GM19372 (cell line): Measurements from ENCODE around the gene LIPC.

Experiments used
- ATAC-seq: cut with Tn5 transposase; IDR thresholded peaks from one replicate; pipeline ENCODE4 v1.9.1; 2021; ENCODE audit warnings: mild to moderate bottlenecking, low read depth, moderate library complexity; ENCODE audit not compliant: unreplicated experiment

LIPC gene

DNA sequence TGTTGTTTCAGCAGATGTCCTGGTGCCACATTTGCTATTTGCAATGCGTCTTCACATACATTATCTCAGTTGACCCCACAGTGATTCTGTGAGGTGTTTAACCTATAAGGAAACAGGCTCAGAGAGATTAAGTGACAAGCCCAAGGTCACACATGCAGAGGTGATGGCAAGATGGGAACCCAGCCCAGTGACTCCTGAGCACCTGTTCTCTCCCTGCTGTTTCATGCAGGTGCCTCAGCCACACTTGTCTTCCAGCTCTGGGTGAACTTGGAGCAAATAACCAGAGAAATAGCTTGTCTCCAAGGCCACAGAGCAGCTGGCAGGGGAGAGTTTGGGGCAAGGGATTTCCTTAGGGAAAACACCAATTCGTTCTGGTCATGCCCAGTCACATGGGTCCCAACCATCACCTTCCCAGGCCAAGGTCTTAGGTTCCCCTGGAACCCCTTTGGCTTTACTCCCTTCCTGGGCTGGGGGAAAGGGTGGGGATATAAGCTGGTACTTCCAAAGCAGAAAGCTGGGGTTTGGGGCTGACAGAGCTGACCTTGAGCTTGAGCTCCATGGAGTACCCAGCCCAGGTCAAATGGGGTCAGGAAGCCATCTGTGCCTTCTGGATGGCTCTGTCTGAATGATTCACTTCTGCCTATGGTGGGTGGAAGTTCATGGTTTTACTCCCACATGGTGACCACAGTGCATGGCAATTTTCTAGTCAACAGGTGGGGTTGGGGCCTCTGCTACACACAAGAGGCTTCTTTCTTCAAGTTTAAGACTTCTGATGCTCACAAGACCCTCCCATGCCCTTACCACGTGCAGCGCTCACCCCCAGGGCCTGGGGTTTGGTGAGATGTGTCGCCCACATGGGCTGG, 22.4 kb downstream of the LIPC start:
- ATAC-seq, result no peak

DNA sequence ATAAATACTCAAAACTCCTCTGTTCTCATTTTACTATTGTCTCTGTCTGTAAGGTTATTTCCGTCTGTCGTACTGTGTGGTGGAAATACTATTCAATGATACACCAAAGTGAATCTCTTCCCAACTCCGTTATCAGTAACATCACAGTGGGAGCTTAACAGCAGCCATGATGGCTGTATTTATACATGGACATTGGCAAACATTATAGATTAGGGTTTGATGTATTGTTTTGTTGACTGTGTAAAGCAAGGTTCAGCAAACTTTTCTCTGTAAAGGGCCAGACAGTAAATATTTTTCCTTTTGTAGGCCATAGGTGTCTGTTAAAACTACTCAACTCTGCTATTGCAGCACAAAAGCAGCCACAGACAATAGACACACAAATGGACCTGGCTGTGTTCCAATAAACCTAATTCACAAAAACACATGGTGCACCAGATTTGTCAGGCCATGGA, 23.2 kb downstream of the LIPC start:
- no peak for ATAC-seq

DNA sequence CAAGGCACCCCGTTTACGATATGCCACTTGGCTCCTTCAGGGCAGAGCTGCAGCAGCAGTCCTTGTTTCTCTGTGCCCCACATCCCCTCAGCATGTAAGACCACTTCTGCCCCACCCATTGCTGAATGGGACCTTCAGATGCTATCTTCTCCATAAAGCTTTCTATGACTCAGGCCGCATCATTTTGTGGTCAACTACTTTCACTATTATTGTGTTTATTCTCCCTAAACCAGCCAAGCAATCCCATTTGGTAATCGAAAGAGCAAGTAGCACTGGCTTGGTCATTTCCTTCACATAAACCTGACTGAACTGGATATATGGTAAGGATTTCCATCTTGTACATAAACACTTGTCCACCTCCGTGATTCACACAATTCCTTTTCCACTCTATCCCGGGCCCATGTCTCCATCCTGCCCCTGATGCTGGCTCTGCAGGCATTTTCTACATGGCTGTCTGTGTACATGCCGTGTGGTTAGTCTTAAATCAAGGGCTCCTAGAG, 25.7 kb downstream of the LIPC start:
- ATAC-seq, result no peak

DNA sequence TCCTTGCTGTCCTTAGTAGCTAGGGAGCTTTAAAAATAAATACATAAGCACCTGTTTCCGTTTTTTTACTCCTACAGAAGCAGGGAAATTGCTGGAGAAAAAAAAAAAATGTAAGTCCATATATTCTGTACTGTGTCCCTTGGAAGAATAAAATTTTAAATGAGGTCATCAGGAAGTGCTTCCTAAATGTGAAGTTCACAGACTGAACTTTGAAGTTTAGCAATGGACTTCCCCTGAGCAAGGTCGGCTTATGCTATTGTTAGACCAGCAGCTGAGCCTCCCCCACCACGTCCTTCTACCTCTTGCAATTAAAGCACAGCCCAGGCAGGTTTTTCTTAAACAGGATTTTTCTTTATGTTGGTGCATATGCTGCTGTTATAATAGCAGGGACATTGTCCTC, 26.3 kb downstream of the LIPC start:
- no peak for ATAC-seq

DNA sequence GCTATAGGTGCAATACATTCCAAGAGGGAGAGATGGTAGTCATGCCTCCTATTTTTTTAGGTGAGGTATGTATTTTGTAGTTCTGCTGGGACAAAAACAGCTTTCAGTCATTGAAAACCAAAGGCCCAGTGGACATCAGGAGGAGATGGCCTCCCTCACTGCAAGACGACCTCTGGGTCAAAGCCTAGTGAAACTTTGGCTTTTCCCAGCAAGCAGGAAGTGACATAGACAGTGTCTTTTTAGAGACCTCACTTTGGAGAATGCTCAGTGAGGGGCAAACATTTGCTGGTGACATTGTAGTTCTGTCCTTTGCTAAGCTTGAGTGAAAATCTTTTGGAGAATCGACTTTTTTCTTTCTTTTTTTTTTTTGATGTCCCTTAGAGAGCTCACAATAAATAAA, 27.3 kb downstream of the LIPC start:
- no peak for ATAC-seq

DNA sequence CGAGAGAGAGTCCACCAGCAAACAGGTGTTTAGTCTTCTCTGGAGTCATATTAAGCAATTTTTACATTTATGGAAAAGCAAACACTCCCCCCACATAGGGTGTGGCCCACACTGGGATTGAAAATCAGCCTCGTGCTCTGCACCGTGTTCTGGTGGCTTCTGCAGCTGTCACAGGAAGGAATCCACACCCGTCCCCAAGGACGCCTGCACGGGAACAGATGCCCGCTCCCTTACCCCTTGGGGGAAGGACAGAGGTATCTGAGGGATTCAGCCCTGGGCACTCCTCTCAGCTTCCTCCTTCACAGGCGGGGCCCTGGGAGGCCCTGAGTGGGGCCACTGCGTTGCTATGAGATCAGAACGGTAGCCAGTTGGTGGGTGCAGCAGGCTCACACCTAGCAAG, 27.8 kb downstream of the LIPC start:
- ATAC-seq, result no peak

DNA sequence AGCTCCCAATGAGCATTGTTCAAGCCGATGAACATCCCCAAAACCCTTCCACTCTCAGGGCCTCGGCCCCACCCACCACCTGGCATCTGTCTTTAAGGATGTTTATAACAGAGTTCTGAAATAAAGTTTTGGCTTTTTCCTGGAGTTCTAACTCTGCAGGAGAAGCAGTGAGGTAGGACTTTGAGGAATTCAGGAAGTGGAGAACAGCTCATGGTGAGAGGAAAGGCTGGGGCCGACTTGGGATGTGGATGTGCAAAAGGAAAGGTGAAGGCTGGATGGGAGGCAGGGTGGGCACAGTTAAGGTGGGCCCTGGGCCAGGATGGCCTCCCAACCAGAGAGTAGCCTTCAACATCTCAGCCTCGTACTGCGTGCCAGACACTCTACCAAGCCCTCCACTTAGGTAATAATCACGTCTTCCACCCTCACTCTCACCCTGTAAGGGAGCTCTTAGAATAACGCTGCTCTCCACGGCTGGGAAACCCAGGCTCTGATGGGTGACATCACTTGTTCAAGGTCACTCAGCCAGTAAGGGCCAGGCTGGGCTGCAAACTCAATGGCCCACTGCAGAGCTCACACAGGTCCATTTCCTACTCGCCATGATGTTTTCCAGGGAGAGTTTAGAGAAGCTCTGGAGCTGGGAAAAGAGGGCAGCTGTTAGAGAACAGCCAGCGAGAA, 28.5 kb downstream of the LIPC start:
- ATAC-seq, result no peak

DNA sequence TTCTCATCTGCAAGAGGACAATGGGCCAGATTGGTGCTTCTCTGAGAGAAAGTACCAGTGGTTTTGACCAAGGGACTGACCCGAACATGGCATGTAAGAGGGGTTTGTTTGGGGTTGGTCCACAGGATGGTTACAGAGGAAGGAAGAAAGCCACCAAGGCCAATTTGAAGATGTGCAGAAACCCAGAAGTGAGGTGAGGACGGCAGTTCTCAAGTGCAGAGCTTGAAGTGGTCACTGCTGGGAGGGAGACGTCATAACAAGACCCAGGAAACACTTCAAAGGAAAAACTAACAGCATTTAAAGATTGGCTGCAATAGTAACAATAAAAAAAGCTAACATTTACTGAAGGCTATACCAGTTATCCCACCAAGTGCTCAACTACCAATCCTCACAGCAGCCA, 29.1 kb downstream of the LIPC start:
- ATAC-seq, result no peak

DNA sequence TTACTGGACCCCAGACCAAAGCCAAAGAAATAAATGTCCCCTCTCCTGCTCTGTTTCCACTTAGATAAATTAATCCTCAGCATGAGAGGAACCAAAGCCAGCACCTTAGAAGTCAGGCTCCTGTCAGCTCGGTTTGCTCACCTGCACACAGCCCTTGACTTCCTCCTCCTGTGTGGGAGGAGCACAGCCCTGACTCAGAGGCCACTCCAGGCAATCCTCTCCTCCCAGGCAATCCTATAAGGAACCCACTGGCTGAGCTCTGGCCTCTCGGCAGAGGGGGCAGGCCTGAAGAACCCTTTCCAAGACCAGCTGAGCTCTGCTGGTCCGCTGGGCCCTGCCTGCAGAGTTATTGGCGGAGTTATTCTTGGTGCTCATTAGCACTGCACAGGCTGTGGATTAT, 30.8 kb downstream of the LIPC start:
- ATAC-seq, result no peak

DNA sequence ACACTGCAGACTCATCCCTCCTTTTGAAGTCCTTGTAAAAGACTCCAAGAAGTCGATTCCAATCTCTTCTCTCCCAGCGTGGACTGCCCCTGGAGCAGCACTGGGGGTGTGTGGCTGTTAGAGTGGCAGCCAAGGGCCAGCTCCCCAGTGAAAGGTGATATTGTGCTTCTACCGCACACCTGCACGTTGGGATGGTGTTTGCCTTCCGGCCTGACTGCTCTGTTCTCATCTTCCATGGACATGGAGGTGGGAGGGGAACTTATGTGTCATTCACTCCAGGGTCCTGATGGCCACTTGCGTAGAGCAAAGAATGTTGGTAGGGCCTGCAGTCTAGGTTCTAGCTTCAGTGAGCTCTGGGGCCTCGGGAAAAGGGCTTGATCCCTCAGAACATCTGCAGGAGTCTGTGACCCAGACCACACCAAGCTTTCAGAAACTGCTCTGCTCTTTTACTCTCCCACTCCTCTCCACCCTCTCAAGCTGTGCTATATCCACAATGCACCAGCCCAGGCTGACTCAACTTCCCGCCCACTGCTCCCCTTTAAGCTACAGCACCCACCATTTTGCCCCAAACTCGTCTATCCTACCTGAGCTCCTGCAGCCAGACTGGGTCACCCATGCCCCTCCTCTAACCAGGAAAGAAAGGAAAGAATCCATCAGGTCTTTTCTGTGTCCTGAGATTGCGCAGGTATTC, 31.3 kb downstream of the LIPC start:
- no peak for ATAC-seq

DNA sequence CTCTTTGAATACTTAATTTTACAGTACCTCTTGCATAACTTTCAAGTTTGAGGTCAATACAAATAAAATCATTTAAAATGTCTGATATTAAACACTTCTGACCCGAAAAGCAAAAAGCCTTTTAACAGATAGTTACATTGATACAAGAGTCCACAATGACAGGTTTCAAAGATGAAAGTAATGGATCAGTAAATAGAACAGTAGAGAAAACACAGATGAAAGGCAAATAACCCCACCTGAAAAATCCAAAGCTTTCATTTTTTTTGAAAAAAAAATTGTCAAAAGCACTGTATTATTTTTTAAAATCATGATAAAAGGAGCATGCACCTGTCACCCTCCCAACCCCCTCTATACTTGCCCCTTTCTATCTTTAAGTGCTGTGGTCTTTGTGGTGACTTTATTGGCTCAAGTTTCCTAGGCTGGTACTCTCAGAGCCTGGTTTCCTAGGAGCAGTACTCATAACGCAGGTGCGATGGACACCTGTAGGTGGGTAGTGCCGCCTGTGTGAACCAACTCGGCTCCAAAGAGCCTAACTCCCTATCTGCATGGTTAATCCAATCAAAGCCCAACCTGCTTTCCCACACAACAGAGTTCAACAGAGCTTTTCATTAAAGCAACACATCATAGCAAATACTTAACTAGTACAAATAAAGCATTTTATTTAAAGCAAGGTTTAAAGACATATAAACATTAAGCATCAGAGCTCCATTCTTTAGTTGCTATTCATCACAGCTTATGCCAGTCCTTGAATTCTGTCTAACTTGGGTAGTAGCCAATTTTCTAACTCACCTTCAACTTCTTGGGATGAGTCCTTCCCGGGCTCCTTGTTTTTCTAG, 32.2 kb downstream of the LIPC start:
- ATAC-seq, result no peak

DNA sequence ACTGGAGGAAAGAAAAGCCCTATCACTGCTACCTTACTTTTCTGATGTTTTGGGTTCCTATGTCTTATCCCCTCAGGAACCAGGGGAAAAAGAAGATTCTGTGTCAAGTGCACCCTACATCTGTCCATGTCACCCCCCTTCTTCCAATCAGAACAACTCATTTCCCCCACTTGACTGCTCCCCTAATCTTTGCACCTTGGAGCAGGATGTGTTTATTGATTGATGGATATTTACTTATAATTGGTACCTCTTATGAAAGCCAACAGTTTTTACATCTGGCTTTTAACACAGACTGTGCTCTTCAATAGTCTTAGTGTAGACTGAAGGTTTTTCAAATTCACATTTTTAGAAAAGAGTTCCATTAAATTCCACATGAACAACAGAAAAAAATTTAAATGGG, 33.3 kb downstream of the LIPC start:
- no peak for ATAC-seq

DNA sequence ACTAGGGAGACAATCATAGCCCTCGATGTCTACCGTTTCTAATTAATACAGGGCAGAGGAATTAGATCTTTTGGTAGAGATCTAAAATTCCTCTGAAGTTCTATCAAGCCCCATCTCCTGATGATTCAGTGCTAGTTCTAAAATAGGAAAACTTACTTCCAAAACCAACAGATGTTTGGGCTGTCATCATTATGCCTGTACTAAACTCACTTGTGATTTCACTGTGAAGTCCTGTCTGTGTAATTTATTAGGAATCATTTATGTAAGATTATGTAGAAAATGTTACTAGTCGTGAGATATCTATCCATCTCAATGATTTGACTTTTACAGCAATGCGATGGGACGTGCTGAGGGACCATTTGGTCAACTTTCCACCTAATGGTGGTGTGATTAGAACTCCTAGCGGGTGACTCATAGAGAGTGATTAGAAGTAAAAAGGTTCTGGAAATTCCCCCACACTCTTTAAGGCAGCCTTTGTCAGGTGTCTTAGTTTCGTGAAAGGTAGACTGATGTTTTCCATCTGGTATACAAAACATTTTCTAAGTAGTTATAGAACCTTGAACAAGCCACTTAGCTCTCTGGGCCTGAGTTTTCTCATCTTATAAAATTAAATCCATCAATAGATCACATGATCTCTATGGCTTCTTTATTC, 34.2 kb downstream of the LIPC start:
- ATAC-seq, result no peak

DNA sequence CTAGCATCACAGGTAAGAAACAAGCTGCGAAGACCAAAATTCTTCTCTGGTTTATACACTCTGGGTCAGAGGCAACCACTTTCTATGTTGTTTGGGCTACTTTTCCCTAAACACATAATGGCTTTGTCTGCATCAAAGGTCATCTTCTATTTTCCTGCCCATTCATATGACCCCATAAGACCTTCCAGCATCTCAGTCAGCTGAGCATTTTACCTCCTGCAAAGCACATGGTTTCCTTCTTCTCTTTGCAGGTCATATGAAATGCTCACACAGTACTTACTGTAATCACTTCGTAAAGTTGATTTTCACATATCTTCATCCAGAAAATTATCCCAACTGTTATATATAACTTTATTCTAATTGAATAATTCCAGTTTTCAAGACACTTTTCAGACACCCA, 34.8 kb downstream of the LIPC start:
- no peak for ATAC-seq

DNA sequence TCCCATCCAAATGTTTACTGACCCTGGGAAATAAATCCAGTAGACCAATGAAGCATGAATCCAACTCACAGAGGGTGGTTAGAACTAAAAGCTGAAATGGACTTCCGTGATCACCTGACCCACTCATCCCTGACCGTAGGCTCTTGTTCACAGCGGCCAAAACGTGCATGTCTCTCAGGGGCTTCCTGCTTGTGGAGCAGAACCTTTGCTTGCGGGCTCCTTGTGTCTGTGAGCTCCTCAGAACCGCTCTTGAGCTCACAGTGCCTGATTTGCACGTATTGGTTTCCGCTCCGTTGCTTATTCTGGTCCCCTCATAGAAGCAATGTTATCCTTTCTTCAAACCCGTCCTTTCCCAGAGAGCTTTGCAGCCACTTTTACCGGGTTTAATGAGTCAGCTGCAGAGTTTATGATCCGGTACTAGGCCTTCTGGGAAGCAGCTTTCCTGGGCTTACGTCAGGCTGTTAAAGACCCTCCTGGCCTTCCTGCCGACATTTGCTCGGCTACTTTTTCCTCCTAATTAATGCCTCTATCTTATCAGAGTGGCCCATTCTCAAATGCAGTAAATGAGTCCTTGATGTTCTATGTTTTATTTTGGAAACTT, 35.4 kb downstream of the LIPC start:
- no peak for ATAC-seq

DNA sequence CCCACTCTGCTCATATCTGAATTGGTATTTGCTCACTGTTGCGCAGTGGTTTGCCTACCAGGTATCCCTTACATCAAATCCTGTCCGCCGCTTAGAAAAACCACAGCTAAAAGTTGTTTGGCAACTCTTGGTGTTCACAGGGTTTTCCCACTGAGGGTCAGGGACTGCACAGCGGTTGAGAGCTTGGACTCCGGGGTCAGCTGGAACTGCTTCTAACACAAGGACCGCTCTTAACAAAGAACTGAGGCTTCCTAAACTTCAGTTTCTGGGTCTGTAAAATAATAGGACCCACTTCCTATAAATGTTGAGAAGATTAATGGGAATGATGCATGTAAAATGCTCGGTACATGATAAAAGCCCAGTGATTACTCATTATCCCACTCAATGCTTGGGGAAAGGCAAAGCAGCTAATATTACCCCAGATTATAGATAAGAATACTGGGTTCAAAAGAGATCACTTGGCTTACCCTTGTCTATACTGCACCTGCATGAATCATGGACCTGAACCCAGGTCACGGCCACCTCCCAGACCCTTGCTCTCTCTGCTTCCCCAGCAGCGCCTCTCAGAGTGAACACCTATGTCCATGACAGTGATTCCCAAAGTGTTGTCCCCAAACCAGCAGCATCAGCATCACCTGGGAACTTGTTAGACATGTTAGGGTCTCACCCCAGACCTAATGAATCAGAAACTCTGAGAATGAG, 36.1 kb downstream of the LIPC start:
- no peak for ATAC-seq

DNA sequence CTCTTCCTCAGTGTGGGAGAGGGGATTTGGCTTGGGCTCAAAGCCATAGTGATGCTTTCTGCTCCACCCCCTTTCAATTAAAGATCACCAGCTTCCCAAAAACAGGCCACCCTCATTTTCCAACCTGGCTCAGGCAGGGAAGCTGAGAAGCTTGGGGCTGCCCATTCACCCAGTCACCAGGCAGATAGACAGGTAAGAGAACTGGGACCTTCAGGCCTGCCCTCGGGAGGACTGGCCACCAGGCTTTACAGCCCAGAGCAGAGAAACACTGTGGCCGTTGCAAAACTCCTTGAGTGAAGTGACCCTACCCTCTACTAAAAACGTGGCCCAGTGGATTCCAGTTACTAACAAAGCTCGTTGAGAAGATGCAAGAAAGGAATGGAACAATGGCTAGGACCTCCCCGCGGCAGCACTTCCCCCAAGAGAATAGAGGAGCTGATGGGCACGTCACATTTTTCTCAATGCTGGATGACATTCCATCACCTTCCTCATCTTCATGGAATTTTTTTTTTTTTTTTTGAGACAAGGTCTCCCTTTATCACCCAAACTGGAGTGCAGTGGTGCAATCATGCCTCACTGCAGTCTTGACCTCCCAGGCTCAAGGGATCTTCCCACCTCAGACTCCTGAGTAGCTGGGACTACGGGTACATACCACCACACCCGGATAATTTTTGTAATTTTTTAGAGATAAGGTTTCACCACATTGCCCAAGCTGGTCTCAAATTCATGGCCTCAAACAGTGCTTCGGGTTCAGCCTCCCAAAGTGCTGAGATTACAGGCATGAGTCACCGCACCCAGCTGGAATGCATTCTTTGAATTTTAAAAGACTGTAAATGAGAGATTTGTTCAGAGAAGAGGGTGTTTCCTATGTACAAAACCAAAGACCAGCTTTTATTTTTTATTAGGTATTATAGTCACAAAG, 37.9 kb downstream of the LIPC start:
- ATAC-seq, result no peak

DNA sequence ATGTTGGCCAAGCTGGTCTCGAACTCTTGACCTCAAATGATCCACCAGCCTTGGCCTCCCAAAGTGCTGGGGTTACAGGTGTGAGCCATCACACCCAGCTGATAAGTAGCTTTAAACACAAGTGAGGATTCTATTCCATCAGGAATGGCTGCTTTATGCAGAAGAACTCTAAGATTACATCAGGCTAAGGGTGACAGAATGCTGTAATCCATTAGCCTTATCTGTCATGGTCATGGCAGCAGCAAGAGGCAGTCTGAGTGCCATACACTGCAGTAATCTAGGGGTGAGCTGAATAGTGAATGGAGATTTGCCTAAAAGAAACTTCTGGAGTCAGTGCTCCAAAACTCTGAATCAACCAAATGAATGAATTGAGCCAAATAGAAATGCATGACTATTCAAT, 39.6 kb downstream of the LIPC start:
- no peak for ATAC-seq
